Activated naive CD8-positive, alpha-beta T cell treated with anti-CD3 and anti-CD28 coated beads, Interleukin-2, amount 50 U/mL, for 24 hours (primary cell): ENCODE data around the gene VASN.

ENCODE experiments used
- ATAC-seq: fragments of 150-1000 bp; cut with Tn5 transposase; one replicate; pipeline ENCODE4 v1.10.0; 2021
- DNase-seq: peaks from one replicate; pipeline ENCODE4 v3.0.0; 2021
- H3K27ac Mint-ChIP-seq: one replicate; pipeline ENCODE4 v1.8.0; 2021; ENCODE audit warnings: mild to moderate bottlenecking, mixed read lengths
- H3K27me3 Mint-ChIP-seq: one replicate; pipeline ENCODE4 v1.8.0; 2021; ENCODE audit warnings: mixed read lengths
- H3K36me3 Mint-ChIP-seq: one replicate; pipeline ENCODE4 v1.8.0; 2021; ENCODE audit warnings: low read depth, mixed read lengths
- H3K4me1 Mint-ChIP-seq: one replicate; pipeline ENCODE4 v1.8.0; 2021; ENCODE audit warnings: mixed read lengths
- H3K4me3 Mint-ChIP-seq: one replicate; pipeline ENCODE4 v1.8.0; 2021; ENCODE audit warnings: mild to moderate bottlenecking, moderate library complexity, mixed read lengths
- H3K9me3 Mint-ChIP-seq: one replicate; pipeline ENCODE4 v1.8.0; 2021; ENCODE audit warnings: mixed read lengths

The VASN gene

GRCh38 chr16:4378999-4379690 is 7.5 kb downstream of the VASN start:
- H3K4me3 Mint-ChIP-seq = no peak overlapping the region
- H3K9me3 Mint-ChIP-seq = no peaks in the 10 kb centered on the region
- H3K27me3 Mint-ChIP-seq = no peaks in the 10 kb centered on the region
- H3K27ac Mint-ChIP-seq = no peak overlapping the region
- no peaks in the 10 kb centered on the region for H3K4me1 Mint-ChIP-seq
- ATAC-seq (no peak), DNase-seq (no peak)
- H3K36me3 Mint-ChIP-seq = no peaks in the 10 kb centered on the region

- ATAC-seq = no peak
- DNase-seq = no peak
- Mint-ChIP-seq H3K27me3 (no peaks in the 10 kb centered on the region), H3K27ac (peak overlapping the region; percentile 22), H3K4me1 (no peaks in the 10 kb centered on the region), H3K4me3 (no peak overlapping the region), H3K9me3 (no peaks in the 10 kb centered on the region), H3K36me3 (no peaks in the 10 kb centered on the region)
Observed at GRCh38 chr16:4380119-4381063, 8.7 kb downstream of the VASN start.

DNA sequence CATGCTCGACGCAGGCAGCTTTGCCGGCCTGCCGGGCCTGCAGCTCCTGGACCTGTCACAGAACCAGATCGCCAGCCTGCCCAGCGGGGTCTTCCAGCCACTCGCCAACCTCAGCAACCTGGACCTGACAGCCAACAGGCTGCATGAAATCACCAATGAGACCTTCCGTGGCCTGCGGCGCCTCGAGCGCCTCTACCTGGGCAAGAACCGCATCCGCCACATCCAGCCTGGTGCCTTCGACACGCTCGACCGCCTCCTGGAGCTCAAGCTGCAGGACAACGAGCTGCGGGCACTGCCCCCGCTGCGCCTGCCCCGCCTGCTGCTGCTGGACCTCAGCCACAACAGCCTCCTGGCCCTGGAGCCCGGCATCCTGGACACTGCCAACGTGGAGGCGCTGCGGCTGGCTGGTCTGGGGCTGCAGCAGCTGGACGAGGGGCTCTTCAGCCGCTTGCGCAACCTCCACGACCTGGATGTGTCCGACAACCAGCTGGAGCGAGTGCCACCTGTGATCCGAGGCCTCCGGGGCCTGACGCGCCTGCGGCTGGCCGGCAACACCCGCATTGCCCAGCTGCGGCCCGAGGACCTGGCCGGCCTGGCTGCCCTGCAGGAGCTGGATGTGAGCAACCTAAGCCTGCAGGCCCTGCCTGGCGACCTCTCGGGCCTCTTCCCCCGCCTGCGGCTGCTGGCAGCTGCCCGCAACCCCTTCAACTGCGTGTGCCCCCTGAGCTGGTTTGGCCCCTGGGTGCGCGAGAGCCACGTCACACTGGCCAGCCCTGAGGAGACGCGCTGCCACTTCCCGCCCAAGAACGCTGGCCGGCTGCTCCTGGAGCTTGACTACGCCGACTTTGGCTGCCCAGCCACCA is 9.7 kb downstream of the VASN start:
- ATAC-seq (no peak), DNase-seq (no peak)
- Mint-ChIP-seq H3K4me3 (no peak overlapping the region), H3K4me1 (no peaks in the 10 kb centered on the region), H3K36me3 (no peaks in the 10 kb centered on the region), H3K27ac (no peak overlapping the region), H3K27me3 (no peaks in the 10 kb centered on the region), H3K9me3 (no peaks in the 10 kb centered on the region)

- ATAC-seq (no peak), DNase-seq (no peak)
- Mint-ChIP-seq H3K4me3 (no peak overlapping the region), H3K4me1 (peaks cover 2% of the 10 kb centered on the region), H3K36me3 (no peaks in the 10 kb centered on the region), H3K27ac (no peak overlapping the region), H3K9me3 (no peaks in the 10 kb centered on the region), H3K27me3 (no peaks in the 10 kb centered on the region)
Observed at GRCh38 chr16:4381935-4382794, 10.5 kb downstream of the VASN start.

- no peak overlapping the region for H3K27ac Mint-ChIP-seq
- ATAC-seq (no peak), DNase-seq (no peak)
- no peaks in the 10 kb centered on the region for H3K36me3 Mint-ChIP-seq
- H3K4me1 Mint-ChIP-seq = peaks cover 2% of the 10 kb centered on the region
- H3K4me3 Mint-ChIP-seq = no peak overlapping the region
- H3K9me3 Mint-ChIP-seq = no peaks in the 10 kb centered on the region
- no peaks in the 10 kb centered on the region for H3K27me3 Mint-ChIP-seq
Observed at GRCh38 chr16:4382795-4383357, 11.2 kb downstream of the VASN start.

DNA sequence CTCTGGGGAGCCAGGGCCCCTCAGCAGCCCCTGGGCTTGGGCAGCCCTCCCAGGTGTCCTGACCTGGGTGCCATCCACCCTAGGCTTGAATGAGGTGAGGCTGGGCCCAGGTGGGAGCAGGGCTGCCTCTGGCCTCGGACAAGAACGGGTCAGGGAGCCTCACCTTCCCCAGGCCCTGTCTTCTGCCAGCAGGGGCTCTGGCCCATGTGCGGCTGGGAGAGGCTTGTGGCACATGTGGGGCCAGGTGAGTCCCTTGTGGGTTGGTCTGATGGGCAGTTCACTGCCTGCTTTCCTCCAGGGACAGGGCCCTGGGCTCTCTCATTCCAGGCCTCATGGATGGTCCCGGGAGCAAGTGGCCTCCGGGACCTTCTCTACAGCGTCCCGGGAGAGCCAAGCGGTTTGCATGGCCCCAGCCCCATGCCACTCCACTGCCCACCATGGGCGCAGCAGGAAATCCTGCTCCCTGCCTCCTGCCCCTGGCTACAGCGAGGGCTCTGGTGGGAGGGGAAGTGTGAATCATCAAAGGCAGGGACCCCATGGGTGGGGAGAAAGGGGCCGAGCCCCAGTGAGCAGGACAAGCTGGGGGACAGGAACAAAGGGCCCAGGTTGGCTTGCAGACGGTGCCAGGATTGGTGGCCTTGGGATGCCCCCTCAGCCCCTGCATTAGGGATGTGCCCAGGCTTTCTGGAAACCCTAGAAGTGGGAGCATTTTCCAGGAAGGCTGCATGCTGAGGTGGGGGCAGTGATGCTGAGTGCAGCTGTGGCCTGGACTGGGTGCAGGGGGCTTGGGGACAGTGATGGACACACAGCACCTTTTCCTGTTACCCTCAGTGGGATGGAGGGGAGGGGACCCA is 12.2 kb downstream of the VASN start:
- DNase-seq (no peak), ATAC-seq (no peak)
- H3K9me3 Mint-ChIP-seq = no peaks in the 10 kb centered on the region
- no peaks in the 10 kb centered on the region for H3K27me3 Mint-ChIP-seq
- H3K4me1 Mint-ChIP-seq = peaks cover 2% of the 10 kb centered on the region
- H3K36me3 Mint-ChIP-seq = no peaks in the 10 kb centered on the region
- H3K4me3 Mint-ChIP-seq = no peak overlapping the region
- no peak overlapping the region for H3K27ac Mint-ChIP-seq

DNA sequence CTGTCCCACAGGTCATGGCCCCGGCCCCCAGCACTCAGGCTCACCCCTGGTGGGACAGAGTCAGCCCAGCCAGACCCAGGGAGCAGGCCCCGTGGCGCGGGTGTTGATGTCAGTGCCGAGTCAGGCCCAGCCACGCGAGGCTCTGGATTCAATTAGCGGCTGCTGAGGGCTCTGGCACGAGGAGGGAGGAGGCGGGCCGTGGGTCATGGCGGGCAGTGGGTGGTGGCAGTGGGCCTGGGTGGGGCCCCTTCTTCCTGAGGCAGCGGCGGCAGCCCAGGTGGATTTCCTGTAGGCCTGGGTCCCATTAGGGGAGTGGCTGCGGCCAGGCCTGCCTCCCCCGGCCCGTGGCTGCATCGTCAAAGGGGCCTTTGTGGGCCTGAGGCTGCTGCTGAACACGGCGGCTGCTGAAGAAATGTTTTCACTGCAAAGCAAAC is 12.9 kb downstream of the VASN start:
- Mint-ChIP-seq H3K27me3 (no peaks in the 10 kb centered on the region), H3K27ac (no peak overlapping the region), H3K4me1 (peaks cover 2% of the 10 kb centered on the region), H3K9me3 (no peaks in the 10 kb centered on the region), H3K36me3 (no peaks in the 10 kb centered on the region), H3K4me3 (no peak overlapping the region)
- ATAC-seq (no peak), DNase-seq (no peak)

- DNase-seq (no peak), ATAC-seq (no peak)
- Mint-ChIP-seq H3K27ac (no peak overlapping the region), H3K27me3 (no peaks in the 10 kb centered on the region), H3K36me3 (no peaks in the 10 kb centered on the region), H3K9me3 (no peaks in the 10 kb centered on the region), H3K4me3 (no peak overlapping the region), H3K4me1 (peaks cover 2% of the 10 kb centered on the region)
Observed at GRCh38 chr16:4385066-4385788, 13.6 kb downstream of the VASN start.

DNA sequence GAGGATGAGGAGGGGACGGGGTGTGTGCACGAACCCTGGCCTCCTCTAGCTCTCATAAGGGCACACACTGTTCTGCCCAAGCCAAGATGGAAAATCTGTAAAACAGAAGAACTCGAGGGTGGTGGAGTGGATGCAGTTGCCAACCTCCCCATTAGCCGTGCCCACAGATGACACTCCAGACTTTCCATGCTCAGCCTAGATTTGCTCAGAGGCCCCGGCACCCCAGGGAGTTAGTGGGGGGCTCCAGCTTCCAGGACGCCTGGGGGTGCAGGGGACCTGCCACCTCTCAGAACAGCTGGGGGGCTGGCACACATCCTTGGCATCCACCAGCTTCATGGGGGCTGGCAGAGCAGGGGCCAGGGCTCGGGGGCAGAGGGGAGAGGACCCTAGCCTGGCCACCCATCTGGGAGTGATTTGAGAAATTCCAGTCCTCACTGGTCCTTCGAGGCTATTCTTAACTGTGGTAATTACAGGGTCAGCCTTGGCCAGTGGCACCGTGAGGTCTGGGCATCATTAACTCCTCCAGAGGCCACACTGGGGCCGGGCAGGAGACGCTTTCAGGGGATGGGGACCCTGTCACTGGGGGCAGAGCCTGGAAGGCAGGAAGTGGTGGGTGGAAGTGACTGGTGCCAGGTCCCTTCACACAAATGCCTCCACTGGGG is 14.3 kb downstream of the VASN start:
- H3K9me3 Mint-ChIP-seq = no peaks in the 10 kb centered on the region
- no peak overlapping the region for H3K4me3 Mint-ChIP-seq
- H3K4me1 Mint-ChIP-seq = peaks cover 2% of the 10 kb centered on the region
- no peak overlapping the region for H3K27ac Mint-ChIP-seq
- no peaks in the 10 kb centered on the region for H3K27me3 Mint-ChIP-seq
- H3K36me3 Mint-ChIP-seq = no peaks in the 10 kb centered on the region
- ATAC-seq (no peak), DNase-seq (no peak)

DNA sequence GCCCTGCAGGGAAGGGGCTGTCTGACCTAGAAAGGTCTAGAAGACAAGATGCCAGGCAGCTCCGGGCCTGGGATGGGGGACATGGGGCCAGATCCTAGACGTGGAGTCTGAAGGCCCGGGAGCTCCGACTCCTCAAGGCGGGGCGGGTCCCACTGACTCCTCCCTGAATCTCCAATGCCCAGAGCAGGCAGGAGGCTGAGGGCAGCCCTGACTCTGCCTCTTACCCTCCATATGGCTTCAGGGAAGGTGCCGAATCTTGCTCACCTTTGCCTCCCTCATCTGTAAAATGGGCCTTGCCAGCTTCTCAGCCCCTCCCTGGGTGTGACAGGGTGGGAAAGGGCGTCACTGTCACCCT is 14.8 kb downstream of the VASN start:
- no peak for ATAC-seq
- no peak for DNase-seq
- no peak overlapping the region for H3K27ac Mint-ChIP-seq
- H3K9me3 Mint-ChIP-seq = no peaks in the 10 kb centered on the region
- no peak overlapping the region for H3K4me3 Mint-ChIP-seq
- H3K27me3 Mint-ChIP-seq = no peaks in the 10 kb centered on the region
- peaks cover 2% of the 10 kb centered on the region for H3K4me1 Mint-ChIP-seq
- H3K36me3 Mint-ChIP-seq = no peaks in the 10 kb centered on the region

GRCh38 chr16:4386951-4387565 is 15.4 kb downstream of the VASN start:
- Mint-ChIP-seq H3K36me3 (no peaks in the 10 kb centered on the region), H3K4me3 (no peak overlapping the region), H3K27me3 (no peaks in the 10 kb centered on the region), H3K4me1 (peaks cover 2% of the 10 kb centered on the region), H3K9me3 (no peaks in the 10 kb centered on the region), H3K27ac (no peak overlapping the region)
- ATAC-seq = no peak
- no peak for DNase-seq

DNA sequence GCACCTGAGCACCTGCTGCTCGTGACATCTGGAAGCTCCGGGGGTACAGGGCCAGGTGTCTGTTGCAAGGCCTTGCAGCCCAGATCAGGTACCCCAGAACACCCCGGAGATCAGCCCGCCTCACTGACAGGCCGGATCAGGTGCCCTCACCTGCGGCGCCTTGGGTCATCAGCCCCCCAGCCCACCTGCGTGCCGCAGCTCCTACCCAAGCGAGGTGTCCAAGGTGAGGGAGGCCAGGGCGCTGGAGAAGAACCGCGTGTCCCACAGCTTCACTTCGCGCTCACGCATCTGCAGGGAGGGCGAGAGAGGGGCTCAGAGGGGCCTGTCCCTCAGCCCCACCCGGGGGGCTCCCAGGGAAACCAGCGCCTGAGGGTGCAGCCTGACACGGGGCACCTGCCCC is 16.1 kb downstream of the VASN start:
- ATAC-seq = no peak
- H3K36me3 Mint-ChIP-seq = no peaks in the 10 kb centered on the region
- no peaks in the 10 kb centered on the region for H3K27me3 Mint-ChIP-seq
- H3K9me3 Mint-ChIP-seq = no peaks in the 10 kb centered on the region
- DNase-seq = no peak
- no peak overlapping the region for H3K27ac Mint-ChIP-seq
- peaks cover 2% of the 10 kb centered on the region for H3K4me1 Mint-ChIP-seq
- H3K4me3 Mint-ChIP-seq = no peak overlapping the region
